Endothelial cell of umbilical vein (primary cell): ENCODE data around the gene GRIK1. TPM values are rescaled to one million over a fixed set of nuclear protein-coding genes. Genes with fewer than 3 reads are reported as not detected.

Source experiments
- BruUV-seq: library from RNA; stranded (reverse); fragments of 400-500 nt; replicated peaks from 2 replicates; lab custom pipeline; 2021; lab: Mats Ljungman, UMichigan
- CTCF ChIA-PET: fragments of 300-600, 350-600 bp; sonication (Branson Sonifier 250); formaldehyde crosslinking; loops from one replicate; lab custom pipeline; 2021; ENCODE audit warnings: antibody characterized with exemption, inconsistent platforms; lab: Charles Lee
- POLR2A ChIA-PET: fragments of 300-600, 350-600 bp; sonication (Branson Sonifier 250); formaldehyde crosslinking; loops from one replicate; lab custom pipeline; 2021; ENCODE audit warnings: antibody characterized with exemption, inconsistent platforms; lab: Charles Lee
- DNase-seq: peaks from one replicate; pipeline ENCODE4 v3.0.0-alpha.2; 2011; ENCODE audit warnings: low read depth, low spot score
- FAIRE-seq: peaks from 2 replicates; lab custom pipeline; 2011; peaks lifted over from hg19 to GRCh38; lab: Jason Lieb, UNC
- H2AFZ ChIP-seq: 2 replicates; pipeline ENCODE4 v1.6.0; 2012; ENCODE audit warnings: low read depth, low read length, control low read depth, inconsistent platforms
- H3K27ac ChIP-seq: 2 replicates; pipeline ENCODE4 v1.5.1; 2011; ENCODE audit warnings: low read depth, mild to moderate bottlenecking, control low read depth, low read length, moderate library complexity; ENCODE audit not compliant: insufficient read depth
- H3K27me3 ChIP-seq, 2 experiments: 2 replicates each; pipeline versions ENCODE4 v1.6.0 to v1.6.1; 2011; ENCODE audit warnings: low read length in 2 of 2, mixed read lengths in 1 of 2; ENCODE audit not compliant: control insufficient read depth in 2 of 2, insufficient read depth in 2 of 2
- H3K36me3 ChIP-seq, 2 experiments: 2 replicates in 1 of 2; 3 replicates in 1 of 2; pipeline ENCODE4 v1.5.1; 2011; ENCODE audit warnings: low read length in 2 of 2, mild to moderate bottlenecking in 1 of 2, moderate library complexity in 1 of 2; ENCODE audit not compliant: control insufficient read depth in 2 of 2, insufficient read depth in 2 of 2; ENCODE audit errors: extremely low read depth in 1 of 2
- H3K4me1 ChIP-seq: 3 replicates; pipeline ENCODE4 v1.5.1; 2011; ENCODE audit warnings: mild to moderate bottlenecking, low read length; ENCODE audit not compliant: control insufficient read depth, insufficient read depth; ENCODE audit errors: extremely low read depth
- H3K4me2 ChIP-seq: 2 replicates; pipeline ENCODE4 v1.6.1; 2011; ENCODE audit warnings: low read length, control low read depth, mixed read lengths; ENCODE audit not compliant: insufficient read depth
- H3K4me3 ChIP-seq, 3 experiments: fragments of 200-600 bp in 1 of 3; sonication (generic), shearing (Covaris generic) in 1 of 3; replicated peaks in 1 of 3; 2 replicates each; pipeline ENCODE4 v1.5.1; 2011 to 2016; ENCODE audit warnings: control low read depth in 3 of 3, low read length in 3 of 3, mild to moderate bottlenecking in 2 of 3, inconsistent platforms in 1 of 3, low read depth in 1 of 3, moderate library complexity in 1 of 3; ENCODE audit not compliant: insufficient read depth in 1 of 3
- H3K79me2 ChIP-seq: 2 replicates; pipeline ENCODE4 v1.6.0; 2012; ENCODE audit warnings: low read length, inconsistent platforms; ENCODE audit not compliant: control insufficient read depth, insufficient read depth
- H3K9ac ChIP-seq: replicated peaks from 2 replicates; pipeline ENCODE3; 2011; ENCODE audit warnings: low read length, control low read depth; ENCODE audit not compliant: insufficient read depth; ENCODE audit errors: extremely low read depth
- H3K9me1 ChIP-seq: replicated peaks from 3 replicates; pipeline ENCODE4 v1.6.0; 2011; ENCODE audit warnings: mild to moderate bottlenecking, low read length; ENCODE audit not compliant: control insufficient read depth, insufficient read depth; ENCODE audit errors: extremely low read depth
- H3K9me3 ChIP-seq: replicated peaks from 2 replicates; pipeline ENCODE4 v1.5.1; 2012; ENCODE audit warnings: low read length, inconsistent platforms; ENCODE audit not compliant: control insufficient read depth, insufficient read depth
- H4K20me1 ChIP-seq: replicated peaks from 2 replicates; pipeline ENCODE3; 2011; ENCODE audit warnings: mild to moderate bottlenecking, low read length; ENCODE audit not compliant: control insufficient read depth, insufficient read depth; ENCODE audit errors: extremely low read depth
- EZH2 ChIP-seq: IDR thresholded peaks from 2 replicates; pipeline ENCODE4 v1.6.1; 2012; ENCODE audit warnings: borderline replicate concordance, low read depth, mild to moderate bottlenecking, moderate library complexity, low read length, inconsistent platforms; ENCODE audit not compliant: severe bottlenecking
- FOS ChIP-seq: IDR thresholded peaks from 2 replicates; pipeline ENCODE4 v1.6.1; 2011; ENCODE audit warnings: mild to moderate bottlenecking, low read length, moderate library complexity, borderline replicate concordance; ENCODE audit not compliant: insufficient read depth
- GATA2 ChIP-seq: IDR thresholded peaks from 2 replicates; pipeline ENCODE4 v1.7.0; 2011; ENCODE audit warnings: low read depth, mild to moderate bottlenecking, moderate library complexity, mixed read lengths, low read length; ENCODE audit not compliant: insufficient read length, insufficient read depth
- JUN ChIP-seq: IDR thresholded peaks from 2 replicates; pipeline ENCODE4 v1.6.1; 2011; ENCODE audit warnings: borderline replicate concordance, low read depth; ENCODE audit not compliant: insufficient read length, insufficient read depth
- MYC ChIP-seq: IDR thresholded peaks from one replicate; pipeline ENCODE4 v1.6.1; 2011; ENCODE audit warnings: mild to moderate bottlenecking, low read depth, low read length
- POLR2A ChIP-seq: IDR thresholded peaks from 2 replicates; pipeline ENCODE4 v1.6.1; 2012; ENCODE audit warnings: low read depth, mild to moderate bottlenecking, control low read depth, low read length
- POLR2AphosphoS5 ChIP-seq: IDR thresholded peaks from 2 replicates; pipeline ENCODE4 v1.6.1; 2012; ENCODE audit warnings: low read depth, mild to moderate bottlenecking, control low read depth, low read length, moderate library complexity; ENCODE audit not compliant: insufficient read depth
- dilution Hi-C: fragments of 300-500 bp; cut with MboI; formaldehyde crosslinking; loops from one replicate; pipeline ENCODE4 v1.15.0; 2019; ENCODE audit warnings: low sequenced_read_pairs; ENCODE audit not compliant: extremely low pct_ligation_motif_present
- intact Hi-C: fragments of 100-400 bp; cut with micrococcal nuclease; formaldehyde crosslinking; loops from one replicate; pipeline ENCODE4 v1.10.0; 2022
- polyA plus RNA-seq, 4 experiments: library from polyadenylated mRNA; depleted of rRNA in 3 of 4; stranded (reverse) in 3 of 4; unstranded in 1 of 4; fragments of >200 nt; gene quantifications; 2 replicates each; pipeline versions ENCODE4 v1.2.1 to v1.2.3, GENCODE V29; 2011 to 2012; ENCODE audit warnings: missing spikeins in 1 of 4
- total RNA-seq: library from RNA; stranded (reverse); gene quantifications from 2 replicates; pipeline ENCODE4 v1.2.3, GENCODE V29; 2021
- TF ChIP-seq, protein P1 (sequence below), 2 donors: IDR thresholded peaks; 1 replicate in 1 of 2; 2 replicates in 1 of 2; pipeline ENCODE4 v1.5.1; 2011; ENCODE audit warnings: low read length in 2 of 2, mild to moderate bottlenecking in 2 of 2, moderate library complexity in 2 of 2, control low read depth in 1 of 2, inconsistent platforms in 1 of 2, low read depth in 1 of 2; ENCODE audit not compliant: insufficient read depth in 1 of 2; ENCODE audit errors: extremely low read depth in 1 of 2
- TF ChIP-seq, protein P2 (sequence below): IDR thresholded peaks from 2 replicates; pipeline ENCODE4 v1.6.1; 2011; ENCODE audit not compliant: insufficient read depth, insufficient read length

The GRIK1 gene
- total and polyA plus RNA-seq, 2 donors (not counting 3 experiments of a cell fraction or from before 2014, with no cell fraction given): not detected

DNA sequence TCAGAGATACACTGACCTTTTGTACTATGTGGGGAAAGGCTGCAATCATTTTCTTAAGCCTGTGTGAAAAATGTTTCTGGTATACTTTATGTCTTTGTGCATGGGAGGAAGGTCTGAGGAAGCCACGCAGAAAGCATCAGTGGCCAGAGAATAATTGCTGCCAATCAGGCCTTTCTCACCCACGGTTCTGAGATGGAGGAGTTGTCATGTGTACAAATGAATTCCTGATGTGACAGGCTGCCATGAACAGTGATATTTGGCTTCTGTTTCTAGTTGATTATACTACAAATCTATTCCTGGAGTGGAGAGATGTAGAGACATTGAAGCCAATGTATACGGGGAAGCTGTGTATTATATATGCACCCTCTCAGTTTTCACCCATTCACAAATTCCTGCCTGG, 142.6 kb downstream of the GRIK1 start:
- no peak for TF ChIP-seq POLR2A
- TF ChIP-seq GATA2: no peak
- TF ChIP-seq, protein P1, sequence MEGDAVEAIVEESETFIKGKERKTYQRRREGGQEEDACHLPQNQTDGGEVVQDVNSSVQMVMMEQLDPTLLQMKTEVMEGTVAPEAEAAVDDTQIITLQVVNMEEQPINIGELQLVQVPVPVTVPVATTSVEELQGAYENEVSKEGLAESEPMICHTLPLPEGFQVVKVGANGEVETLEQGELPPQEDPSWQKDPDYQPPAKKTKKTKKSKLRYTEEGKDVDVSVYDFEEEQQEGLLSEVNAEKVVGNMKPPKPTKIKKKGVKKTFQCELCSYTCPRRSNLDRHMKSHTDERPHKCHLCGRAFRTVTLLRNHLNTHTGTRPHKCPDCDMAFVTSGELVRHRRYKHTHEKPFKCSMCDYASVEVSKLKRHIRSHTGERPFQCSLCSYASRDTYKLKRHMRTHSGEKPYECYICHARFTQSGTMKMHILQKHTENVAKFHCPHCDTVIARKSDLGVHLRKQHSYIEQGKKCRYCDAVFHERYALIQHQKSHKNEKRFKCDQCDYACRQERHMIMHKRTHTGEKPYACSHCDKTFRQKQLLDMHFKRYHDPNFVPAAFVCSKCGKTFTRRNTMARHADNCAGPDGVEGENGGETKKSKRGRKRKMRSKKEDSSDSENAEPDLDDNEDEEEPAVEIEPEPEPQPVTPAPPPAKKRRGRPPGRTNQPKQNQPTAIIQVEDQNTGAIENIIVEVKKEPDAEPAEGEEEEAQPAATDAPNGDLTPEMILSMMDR (IDR thresholded peaks at IDR 0.05; ENCODE audit: extremely low read depth in 1 of 2, insufficient read depth in 1 of 2, low read depth in 1 of 2, low read length in 2 of 2): no peak
- TF ChIP-seq JUN: no peak
- no peak for TF ChIP-seq FOS
- dilution Hi-C loops (no loop called here), intact Hi-C loops (no loop called here)
- no peak overlapping the region for H3K4me2 ChIP-seq
- H3K9ac ChIP-seq: no peak overlapping the region
- no peak overlapping the region for H3K4me3 ChIP-seq
- ChIA-PET POLR2A (no interaction called here), CTCF (no interaction called here)
- no TSS peak for BruUV-seq
- no peaks in the 10 kb centered on the region for H3K9me1 ChIP-seq
- no peaks in the 10 kb centered on the region for H4K20me1 ChIP-seq
- H3K27ac ChIP-seq: no peak overlapping the region
- H3K4me1 ChIP-seq: no peaks in the 10 kb centered on the region
- no peaks in the 10 kb centered on the region for H3K9me3 ChIP-seq
- no peaks in the 10 kb centered on the region for H3K36me3 ChIP-seq
- DNase-seq (no peak), FAIRE-seq (no peak)
- H2AFZ ChIP-seq: no peak overlapping the region
- H3K27me3 ChIP-seq: no peaks in the 10 kb centered on the region
- H3K79me2 ChIP-seq: no peaks in the 10 kb centered on the region

DNA sequence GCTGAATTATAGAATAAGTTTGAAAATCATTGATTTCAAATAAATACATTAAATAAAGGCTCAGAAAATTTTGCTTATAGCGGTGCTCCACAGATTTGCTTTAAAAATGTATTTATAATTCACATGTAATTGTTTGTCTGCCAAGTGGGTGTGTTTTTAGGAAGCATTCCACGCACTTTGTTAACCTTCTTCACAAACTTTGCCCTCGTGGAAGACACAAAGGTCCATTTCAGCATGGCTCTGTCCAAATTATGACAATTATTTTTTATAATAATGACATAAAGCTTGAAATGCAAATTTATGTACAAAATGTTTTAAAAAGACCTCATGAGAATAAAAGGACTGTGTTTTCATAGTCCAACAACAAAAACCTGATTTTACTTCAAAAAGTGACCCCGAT, 146.1 kb downstream of the GRIK1 start:
- DNase-seq: no peak
- Histone ChIP-seq H3K27ac (no peak overlapping the region), H3K27me3 (no peaks in the 10 kb centered on the region), H4K20me1 (no peaks in the 10 kb centered on the region), H3K79me2 (no peaks in the 10 kb centered on the region), H3K4me3 (no peak overlapping the region), H3K9me3 (no peaks in the 10 kb centered on the region), H3K4me1 (no peaks in the 10 kb centered on the region), H3K9me1 (no peaks in the 10 kb centered on the region), H3K4me2 (no peak overlapping the region), H2AFZ (no peak overlapping the region), H3K36me3 (no peaks in the 10 kb centered on the region), H3K9ac (no peak overlapping the region)
- CTCF ChIA-PET: no interaction called here
- no peak for FAIRE-seq
- TF ChIP-seq, protein P2, sequence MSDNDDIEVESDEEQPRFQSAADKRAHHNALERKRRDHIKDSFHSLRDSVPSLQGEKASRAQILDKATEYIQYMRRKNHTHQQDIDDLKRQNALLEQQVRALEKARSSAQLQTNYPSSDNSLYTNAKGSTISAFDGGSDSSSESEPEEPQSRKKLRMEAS: no peak
- TF ChIP-seq FOS: no peak
- no peak for TF ChIP-seq POLR2AphosphoS5
- no peak for TF ChIP-seq POLR2A
- no peak for TF ChIP-seq EZH2
- no peak for TF ChIP-seq MYC
- TF ChIP-seq, protein P1 (IDR thresholded peaks at IDR 0.05; ENCODE audit: extremely low read depth in 1 of 2, insufficient read depth in 1 of 2, low read depth in 1 of 2, low read length in 2 of 2): no peak
- TF ChIP-seq GATA2: no peak
- TF ChIP-seq JUN: no peak
- dilution Hi-C loops (no loop called here), intact Hi-C loops (no loop called here)
- POLR2A ChIA-PET: no interaction called here
- BruUV-seq: no TSS peak
